ENCODE measurements around the gene FAM43A.

FAM43A gene

GRCh38 chr3:194713299-194714136 is 27.8 kb downstream of the FAM43A start:
- peak; percentile 24 for DNase-seq

GRCh38 chr3:194714137-194714455 is 28.4 kb downstream of the FAM43A start:
- DNase-seq, result no peak

GRCh38 chr3:194714564-194714963 is 28.9 kb downstream of the FAM43A start:
- no peak for DNase-seq

- peak; percentile 57 for DNase-seq
These were observed 29.5 kb downstream of the FAM43A start for GRCh38 chr3:194715022-194715800.

GRCh38 chr3:194718079-194718478 is 32.4 kb downstream of the FAM43A start:
- no peak for DNase-seq

GRCh38 chr3:194720048-194720447 is 34.4 kb downstream of the FAM43A start:
- DNase-seq, result no peak

GRCh38 chr3:194723846-194724618 is 38.3 kb downstream of the FAM43A start:
- DNase-seq, result no peak

- DNase-seq, result no peak
These were observed 39.7 kb downstream of the FAM43A start for GRCh38 chr3:194725346-194725745.

- DNase-seq, result no peak
These were observed 41.9 kb downstream of the FAM43A start for GRCh38 chr3:194727435-194728128.

GRCh38 chr3:194728986-194729385 is 43.3 kb downstream of the FAM43A start:
- no peak for DNase-seq

- DNase-seq, result peak; percentile 85
These were observed 44.7 kb downstream of the FAM43A start for GRCh38 chr3:194730365-194730764.

- DNase-seq, result no peak
These were observed 45.9 kb downstream of the FAM43A start for GRCh38 chr3:194731506-194732073.

GRCh38 chr3:194732617-194733016 is 46.9 kb downstream of the FAM43A start:
- DNase-seq, result no peak

GRCh38 chr3:194736277-194736895 is 50.7 kb downstream of the FAM43A start:
- DNase-seq, result no peak

- DNase-seq, result no peak
These were observed 51.4 kb downstream of the FAM43A start for GRCh38 chr3:194736896-194737600.
